GM21723 (cell line): ENCODE measurements around the gene MAPRE2.
A peak's percentile ranks its signal among the peaks of the same experiment; 100 is the strongest.

ENCODE experiments used
- ATAC-seq: cut with Tn5 transposase; IDR thresholded peaks from one replicate; pipeline ENCODE4 v1.9.1; 2021; ENCODE audit warnings: mild to moderate bottlenecking, moderate library complexity; ENCODE audit not compliant: unreplicated experiment

Gene MAPRE2

GRCh38 chr18:35117951-35118411, 76.8 kb downstream of the MAPRE2 start:
- ATAC-seq, result no peak

- ATAC-seq, result no peak
Observed at GRCh38 chr18:35118641-35119040, 77.4 kb downstream of the MAPRE2 start.

GRCh38 chr18:35121038-35121437, 79.8 kb downstream of the MAPRE2 start:
- ATAC-seq, result no peak

- no peak for ATAC-seq
Observed at GRCh38 chr18:35121531-35121930, 80.3 kb downstream of the MAPRE2 start.

- ATAC-seq, result peak; percentile 91
Observed at GRCh38 chr18:35122586-35123224, 81.5 kb downstream of the MAPRE2 start.

- no peak for ATAC-seq
Observed at GRCh38 chr18:35123811-35124210, 82.6 kb downstream of the MAPRE2 start.

- ATAC-seq, result no peak
Observed at GRCh38 chr18:35127201-35127600, 86.0 kb downstream of the MAPRE2 start.

GRCh38 chr18:35128675-35129074, 87.5 kb downstream of the MAPRE2 start:
- no peak for ATAC-seq

GRCh38 chr18:35130236-35130635, 89.0 kb downstream of the MAPRE2 start:
- ATAC-seq, result no peak

GRCh38 chr18:35131387-35132020, 90.3 kb downstream of the MAPRE2 start:
- no peak for ATAC-seq

- ATAC-seq, result no peak
Observed at GRCh38 chr18:35132021-35132902, 91.0 kb downstream of the MAPRE2 start.

GRCh38 chr18:35134190-35134730, 93.0 kb downstream of the MAPRE2 start:
- no peak for ATAC-seq

GRCh38 chr18:35134791-35135531, 93.7 kb downstream of the MAPRE2 start:
- ATAC-seq, result no peak

GRCh38 chr18:35136248-35136647, 95.0 kb downstream of the MAPRE2 start:
- no peak for ATAC-seq

- ATAC-seq, result no peak
Observed at GRCh38 chr18:35136885-35137284, 95.7 kb downstream of the MAPRE2 start.

- no peak for ATAC-seq
Observed at GRCh38 chr18:35137632-35138031, 96.4 kb downstream of the MAPRE2 start.

- no peak for ATAC-seq
Observed at GRCh38 chr18:35138773-35139172, 97.6 kb downstream of the MAPRE2 start.

- ATAC-seq, result no peak
Observed at GRCh38 chr18:35139517-35139916, 98.3 kb downstream of the MAPRE2 start.

- ATAC-seq, result no peak
Observed at GRCh38 chr18:35141077-35141476, 99.9 kb downstream of the MAPRE2 start.

GRCh38 chr18:35141567-35142274, 100.5 kb downstream of the MAPRE2 start:
- no peak for ATAC-seq
